OCI-M2 (cell line): ENCODE data around the gene C8A.

Source experiments
- DNase-seq: peaks from one replicate; lab custom pipeline; 2025; ENCODE audit not compliant: unreplicated experiment; lab: John Stamatoyannopoulos, UW

Gene C8A

DNA sequence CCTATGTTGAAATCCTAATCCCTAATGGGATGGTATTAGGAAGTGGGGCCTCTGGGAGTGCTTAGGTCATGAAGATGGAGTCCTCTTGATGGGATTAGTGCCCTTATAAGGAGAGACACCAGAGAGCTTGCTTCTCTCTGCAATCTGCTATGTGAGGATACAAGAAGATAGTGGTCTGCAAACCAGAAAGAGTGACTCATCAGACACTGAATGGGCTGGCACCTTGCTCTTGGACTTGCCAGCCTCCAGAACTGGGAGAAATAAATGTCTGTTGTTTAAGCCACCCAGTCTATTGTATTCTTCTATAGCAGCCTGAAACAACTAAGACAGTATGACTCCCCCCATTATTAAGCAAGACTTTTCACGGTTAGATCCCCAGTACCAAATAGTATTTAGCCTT, 67.9 kb downstream of the C8A start:
- no peak for DNase-seq

DNA sequence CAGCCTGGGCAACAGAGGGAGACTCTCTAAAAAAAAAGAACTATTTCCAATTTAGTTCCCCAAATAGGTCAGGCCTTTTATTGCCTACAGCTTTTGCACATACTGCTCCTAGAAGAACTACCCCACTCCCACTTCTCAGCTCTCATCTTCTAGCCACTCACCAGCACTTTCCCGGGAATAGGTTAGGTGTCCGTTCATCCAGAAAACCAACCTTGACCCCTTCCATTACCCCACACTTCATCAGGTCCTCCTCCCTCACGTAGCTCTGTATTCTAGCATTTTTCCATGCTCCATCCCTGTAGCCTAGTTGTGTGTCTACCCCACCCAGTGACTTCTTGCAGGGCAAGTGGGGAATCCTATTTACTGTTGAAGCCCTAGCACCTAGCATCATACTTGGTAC, 68.6 kb downstream of the C8A start:
- no peak for DNase-seq

DNA sequence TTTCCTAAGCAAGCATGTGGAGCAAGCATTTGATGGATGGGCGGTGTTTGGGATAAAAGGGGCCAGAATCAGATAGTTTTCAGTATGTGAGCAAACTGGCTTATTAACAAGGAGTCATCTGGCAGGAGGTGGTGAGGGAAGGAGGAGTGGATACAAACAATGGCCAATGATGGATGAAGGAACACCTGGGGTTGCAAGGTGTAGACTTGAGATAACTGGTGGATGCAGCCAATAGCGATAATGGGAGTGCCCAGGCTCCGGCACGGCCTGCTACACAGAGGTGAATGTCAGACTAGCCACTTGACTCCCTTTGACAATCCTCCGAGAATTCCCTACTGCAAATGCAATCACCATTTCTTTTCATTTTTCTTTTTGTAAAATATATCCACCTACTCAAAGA, 69.5 kb downstream of the C8A start:
- DNase-seq, result no peak

DNA sequence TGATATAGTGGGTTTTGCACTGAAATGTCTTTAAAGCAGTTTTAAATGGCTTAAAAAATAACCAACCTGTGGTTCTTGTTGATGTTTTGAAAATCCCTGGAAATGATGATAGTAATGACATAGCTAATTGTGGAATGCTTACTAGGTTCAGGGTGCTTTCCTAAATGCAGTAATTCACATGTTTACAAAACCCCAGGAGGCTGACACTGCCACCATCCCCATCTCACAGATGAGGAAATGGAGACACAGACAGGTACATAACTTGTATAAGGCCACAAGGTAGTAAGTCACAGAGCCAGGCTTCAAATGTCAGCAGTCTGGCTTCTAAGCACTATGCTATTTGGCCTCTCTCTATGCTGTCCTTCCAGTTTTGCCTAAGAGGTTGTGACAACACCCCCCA, 70.6 kb downstream of the C8A start:
- DNase-seq, result no peak

DNA sequence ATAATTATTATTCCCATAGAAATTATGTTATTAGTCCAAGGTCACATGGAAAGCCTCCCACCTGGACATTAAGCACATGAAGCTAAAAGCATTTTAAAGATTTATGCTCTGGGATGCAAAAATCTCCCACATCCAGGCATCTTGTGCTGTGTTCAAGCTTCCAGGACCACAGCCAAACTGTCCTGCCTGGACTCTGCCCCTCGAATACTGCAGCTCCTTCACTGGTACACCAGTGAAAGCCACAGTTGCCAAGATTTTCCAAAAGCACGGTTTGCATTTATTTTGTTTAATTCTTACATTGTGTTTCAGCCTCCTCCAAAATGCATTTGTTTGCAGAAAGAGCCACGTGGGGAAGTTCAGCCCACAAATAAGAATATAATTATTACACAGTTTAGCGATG, 72.6 kb downstream of the C8A start:
- DNase-seq, result no peak

DNA sequence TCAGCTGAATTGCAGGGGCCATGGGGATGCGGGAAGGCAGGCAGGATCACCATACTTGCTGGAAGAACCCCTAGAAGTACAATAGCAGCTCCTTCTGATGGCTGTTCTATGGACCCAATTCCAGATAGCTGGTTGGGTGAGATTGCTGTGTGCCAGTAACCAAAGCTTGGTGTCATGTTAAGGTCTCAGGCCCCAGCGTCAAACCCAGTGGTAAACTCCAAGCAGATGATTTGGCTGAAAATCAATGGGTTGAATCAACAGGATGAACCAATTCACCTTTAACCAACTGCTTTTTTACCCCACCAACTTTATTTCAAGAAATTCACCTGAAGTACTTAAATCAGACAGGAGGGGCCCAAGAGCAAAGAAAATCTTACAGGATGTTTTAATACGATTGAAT, 73.4 kb downstream of the C8A start:
- DNase-seq, result no peak

DNA sequence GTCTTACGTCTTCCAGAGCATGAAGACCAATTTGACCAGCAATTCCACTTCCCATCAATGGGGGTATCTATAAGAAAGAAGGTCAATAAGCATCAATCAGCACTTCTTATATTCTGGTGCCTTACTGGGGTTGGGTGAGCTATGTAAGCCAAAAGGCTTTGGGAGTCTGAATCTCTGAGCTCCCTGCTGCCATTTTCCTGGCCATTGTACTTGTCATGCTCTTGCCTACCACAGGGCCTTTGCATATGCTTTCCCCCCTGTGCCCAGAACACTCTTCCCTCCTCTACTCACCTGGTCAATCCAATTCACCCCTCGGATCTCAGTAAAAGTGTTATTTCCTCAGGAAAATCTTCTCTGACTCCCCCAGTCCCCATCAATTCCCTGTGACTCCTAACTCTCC, 74.9 kb downstream of the C8A start:
- no peak for DNase-seq

DNA sequence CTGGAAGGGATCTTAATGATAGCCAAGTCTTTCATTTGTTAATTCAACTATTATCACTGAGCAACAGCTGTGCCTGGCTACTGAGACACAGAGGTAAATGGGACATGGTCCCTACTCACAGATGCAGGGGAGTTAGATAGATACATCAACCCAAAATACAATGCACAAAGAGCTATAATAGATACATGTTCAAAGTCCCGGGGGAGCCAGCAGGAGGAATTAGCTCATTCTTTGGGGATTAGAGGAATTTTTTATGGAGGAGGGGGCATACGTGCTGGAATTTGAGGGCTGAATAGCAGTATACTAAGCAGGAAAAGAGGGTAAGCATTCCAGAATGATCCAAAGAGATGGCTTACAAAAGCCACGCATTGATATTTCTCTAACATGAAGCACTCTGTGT, 76.6 kb downstream of the C8A start:
- no peak for DNase-seq

DNA sequence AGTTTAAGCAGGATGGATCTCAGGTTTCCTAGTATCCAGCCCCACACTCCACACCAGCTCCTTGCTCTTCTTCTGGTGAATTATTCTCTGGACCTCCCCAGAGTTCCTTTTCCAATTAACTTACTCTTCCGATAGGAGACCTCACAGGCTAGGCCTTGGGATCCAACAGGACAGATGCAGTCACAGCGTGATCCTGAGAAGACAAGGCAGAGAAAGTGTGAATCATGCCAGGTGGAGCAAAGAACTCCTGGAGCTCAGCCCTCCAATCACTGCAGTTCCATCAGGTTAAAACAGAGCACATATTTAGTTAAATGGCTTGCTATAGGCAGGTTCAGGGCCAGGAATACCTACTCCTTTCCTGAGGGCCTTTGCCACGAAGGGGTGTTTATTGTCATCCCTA, 77.1 kb downstream of the C8A start:
- no peak for DNase-seq

DNA sequence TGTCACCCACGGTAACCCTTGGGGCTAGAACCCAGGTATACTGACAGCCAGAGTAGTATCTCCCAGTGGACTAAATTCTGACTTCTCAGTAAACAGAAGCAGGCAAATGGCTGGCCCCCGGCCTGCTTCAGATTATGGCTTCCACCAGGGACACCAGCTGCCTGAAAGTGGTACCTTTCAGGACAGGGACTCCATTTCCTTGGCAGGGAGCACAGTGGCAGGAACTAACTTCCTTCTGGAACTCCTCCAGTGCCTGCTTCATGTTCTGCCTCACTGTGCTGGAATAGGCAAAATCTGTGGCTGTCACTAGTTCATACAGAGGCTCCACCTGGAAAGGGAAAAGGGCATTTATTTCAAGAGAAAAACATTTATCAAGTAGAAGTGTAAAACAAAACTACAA, 78.6 kb downstream of the C8A start:
- DNase-seq, result no peak

DNA sequence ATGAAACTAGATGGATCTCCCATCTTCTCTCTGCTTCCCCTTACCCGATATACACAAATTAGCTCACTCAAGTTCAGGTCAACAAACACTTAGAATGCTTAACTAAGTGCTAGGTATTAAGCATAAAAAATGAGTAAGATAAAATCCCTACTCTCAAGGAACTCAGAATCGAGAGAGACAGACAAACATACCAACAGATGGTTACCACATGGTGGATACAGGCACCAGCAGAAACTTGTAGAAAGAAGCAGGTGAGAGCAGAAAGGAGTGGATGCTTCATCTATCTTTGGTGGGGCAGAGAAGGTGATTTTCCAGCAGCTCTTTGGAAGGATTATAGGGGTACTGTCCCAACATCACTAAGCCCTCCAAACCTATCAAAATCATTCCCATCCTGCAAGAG, 79.0 kb downstream of the C8A start:
- no peak for DNase-seq

DNA sequence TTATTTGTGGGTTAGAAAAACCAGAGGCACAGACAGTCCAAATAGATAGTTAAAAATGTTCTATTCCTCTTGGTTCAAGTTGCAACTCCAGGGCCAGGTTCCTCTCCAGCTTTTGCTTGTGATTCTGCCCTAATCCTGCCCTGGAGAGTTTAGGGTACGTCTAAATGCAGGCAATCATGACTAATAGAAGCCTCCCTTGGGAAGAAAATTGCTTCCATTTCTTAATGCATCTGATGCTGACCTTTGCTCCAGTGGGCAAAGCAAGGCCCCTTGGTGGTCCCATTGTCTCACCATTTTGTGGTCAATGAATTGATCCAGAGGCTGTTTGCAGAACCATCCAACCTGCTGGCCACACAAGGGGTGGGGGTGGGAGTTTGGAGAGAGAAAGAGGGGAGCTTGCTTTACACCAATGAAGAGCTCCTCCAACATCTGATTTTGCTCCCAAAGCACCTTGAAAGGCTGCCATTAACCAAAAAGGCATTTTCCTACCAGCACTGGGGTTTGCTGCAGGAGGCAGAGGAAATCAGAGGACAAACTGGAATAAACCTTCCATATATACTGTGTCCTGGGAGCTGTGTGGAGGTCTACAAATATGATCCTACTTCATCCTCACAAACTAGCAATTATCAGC, 79.9 kb downstream of the C8A start:
- DNase-seq, result no peak

DNA sequence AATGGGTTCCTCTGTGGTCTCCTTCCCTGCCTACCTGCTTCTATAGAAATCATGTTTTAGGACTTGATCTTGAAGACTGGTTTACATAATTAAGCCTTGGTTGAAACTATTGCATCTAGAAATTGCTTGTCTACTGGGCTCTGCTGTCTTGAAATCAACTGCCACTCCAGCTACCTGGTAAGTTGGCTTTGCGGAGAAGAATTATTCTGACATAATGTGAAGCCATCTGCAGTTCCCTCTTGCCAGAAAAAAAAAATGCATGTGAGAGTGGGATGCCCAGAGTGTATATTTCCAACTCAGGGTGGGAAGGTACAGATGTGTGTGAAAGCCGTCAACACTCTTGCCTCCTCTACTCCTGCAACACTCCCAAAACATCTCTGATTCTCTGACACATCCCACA, 84.0 kb downstream of the C8A start:
- no peak for DNase-seq

DNA sequence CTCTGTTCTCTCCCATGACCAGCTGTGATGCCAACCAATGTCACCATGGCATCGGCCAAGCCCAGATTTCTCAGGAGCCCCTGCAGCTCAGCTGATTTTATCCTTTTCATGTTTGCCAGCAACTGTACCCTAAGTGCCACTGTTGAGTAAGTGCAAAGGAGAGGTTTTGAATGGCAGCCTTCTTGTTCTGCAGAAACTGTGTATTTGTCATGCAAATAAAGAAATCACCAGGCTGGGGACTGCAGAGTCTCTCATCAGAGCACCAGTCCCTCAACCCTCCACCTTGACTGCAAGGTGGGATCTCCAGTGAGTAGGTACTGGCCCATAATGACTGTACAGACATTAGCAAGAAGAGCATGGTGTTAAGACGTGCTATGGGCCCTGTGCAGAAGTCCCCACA, 84.6 kb downstream of the C8A start:
- no peak for DNase-seq

DNA sequence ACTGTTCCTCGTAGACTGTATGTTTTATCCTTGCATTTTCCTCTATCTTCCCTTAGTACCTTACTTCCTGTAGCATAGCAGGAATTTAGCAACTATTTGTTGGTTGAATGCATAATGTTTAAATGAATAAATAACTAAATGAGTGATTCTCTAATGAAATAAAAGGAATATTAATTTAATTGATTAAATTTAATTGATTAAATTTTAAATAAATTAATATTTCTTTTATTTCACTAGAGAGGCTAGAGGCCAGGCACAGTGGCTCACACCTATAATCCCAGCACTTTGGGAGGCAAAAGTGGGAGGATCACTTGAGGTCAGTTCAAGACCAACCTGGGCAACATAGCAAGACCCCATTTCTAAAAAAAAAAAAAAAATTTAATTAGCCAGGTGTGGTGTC, 85.4 kb downstream of the C8A start:
- DNase-seq, result no peak

DNA sequence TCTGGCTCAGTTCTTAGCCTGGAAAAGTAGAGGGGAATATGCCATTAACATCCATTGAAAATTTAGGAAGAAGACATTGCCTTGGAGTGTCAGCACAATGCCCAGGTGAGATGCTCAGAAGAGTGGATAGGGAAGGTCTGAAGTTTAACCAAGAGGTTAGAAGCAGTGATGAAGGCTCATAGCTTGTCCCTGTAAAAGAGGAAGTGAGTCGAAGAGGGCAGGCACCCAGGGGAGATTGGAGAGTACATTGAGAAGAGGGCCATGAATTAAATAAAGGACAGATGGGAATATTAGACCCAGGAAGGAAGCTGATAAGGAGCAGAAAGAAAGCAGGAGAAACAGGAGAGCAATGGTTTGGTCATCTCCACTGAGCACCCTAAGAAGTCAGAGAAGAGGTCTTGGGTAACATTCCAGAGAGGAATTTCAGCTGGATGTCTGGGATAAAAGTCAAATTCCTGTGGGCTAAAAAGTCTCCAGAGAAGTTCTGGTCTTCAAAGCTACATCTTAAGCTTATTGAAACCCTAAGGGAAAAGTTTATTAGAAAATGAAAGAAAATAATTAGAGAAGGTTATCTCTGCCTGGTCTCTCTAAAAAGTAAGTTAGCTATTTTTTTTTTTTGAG, 93.9 kb downstream of the C8A start:
- no peak for DNase-seq

DNA sequence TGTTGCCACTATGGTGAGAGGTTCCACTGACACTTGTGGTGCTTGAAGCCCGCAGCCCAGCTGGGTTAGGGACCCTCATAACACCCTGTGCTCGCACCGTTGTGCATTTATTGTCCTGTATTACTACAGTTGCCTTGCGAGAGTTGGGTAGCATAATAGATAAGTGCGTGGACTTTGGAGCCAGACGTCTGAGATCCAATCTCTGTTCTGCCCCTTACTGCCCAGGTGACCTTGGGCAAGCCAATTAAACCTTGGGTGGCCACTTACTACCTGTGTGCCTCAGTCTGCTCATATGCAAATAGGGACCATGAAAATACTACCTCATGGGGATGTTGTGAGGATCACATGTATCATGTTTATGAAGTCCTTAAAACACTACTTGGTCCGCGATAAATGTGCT, 97.9 kb downstream of the C8A start:
- no peak for DNase-seq

DNA sequence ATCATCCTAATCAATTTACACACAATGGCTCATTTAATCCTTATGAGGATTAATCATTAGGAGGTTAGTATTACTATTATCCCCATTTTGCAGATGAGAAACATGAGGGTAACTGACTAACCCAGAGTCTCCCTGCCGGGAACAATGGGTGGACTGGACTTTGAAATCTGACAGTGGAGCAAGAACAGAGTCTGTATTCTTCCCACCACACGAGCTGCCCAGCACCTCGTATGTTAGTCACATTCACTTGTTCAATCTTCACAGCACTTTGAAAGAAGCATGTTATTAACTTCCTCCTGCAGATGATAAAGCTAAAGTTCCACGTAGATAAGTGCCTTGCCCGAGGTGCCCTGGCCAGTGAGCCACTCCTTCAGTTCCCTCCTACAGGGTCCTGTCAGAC, 98.8 kb downstream of the C8A start:
- no peak for DNase-seq

DNA sequence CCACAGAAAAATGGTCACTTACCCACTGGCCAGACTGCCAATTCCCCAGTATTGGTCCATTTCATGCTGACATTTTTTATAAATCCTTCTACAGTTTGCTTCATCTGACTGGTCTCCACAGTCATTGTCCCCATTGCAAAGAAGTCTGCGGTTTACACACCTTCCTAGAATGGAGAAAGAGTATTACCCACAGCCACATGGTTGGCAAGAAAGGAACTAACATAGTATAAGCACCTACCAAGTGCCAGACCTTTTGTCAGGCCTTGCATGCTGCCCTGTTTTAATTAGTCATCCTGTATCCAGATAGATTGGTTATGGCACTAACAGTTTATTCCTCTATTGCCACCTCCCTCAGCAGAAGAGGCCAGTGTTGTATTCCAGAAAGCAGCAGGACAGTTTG, 100.1 kb downstream of the C8A start:
- no peak for DNase-seq

DNA sequence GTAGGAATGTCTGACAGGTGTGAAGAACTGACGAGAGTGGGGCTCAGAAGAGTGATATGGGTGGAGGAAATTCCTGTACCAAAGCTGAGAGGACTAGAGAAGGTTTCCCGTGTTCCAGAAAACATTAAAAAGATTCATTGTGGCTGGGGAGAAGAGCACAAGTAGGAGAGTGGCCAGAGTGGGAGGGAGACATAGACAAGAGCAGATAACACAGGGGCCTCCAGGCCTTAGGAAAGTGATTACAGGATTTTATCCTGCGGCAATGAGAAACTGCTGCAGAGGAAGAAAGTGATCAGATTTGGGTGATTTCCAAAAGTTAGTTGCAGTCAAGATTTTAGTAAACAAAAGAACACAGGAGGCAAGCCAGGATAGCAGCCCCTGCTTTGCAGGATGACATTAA, 103.3 kb downstream of the C8A start:
- no peak for DNase-seq

DNA sequence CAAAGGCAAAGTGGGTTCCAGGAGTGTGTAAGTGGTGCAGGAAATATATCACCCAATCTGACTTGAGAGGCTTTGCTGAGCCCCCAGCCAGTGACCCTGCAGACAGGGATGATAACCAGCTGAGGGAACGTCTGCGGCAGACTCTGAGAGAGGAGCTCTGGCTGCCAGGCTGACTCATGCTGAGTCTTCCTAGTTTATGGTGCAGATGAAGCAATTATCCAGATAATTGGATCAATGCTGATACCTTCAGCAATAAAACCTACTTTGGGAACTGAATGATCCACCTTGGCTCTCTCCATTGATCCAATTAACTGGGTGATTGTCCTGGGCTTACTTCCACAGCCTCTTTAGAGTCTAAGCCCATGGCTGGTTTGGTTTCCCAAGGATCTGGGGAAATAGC, 103.9 kb downstream of the C8A start:
- DNase-seq, result no peak

DNA sequence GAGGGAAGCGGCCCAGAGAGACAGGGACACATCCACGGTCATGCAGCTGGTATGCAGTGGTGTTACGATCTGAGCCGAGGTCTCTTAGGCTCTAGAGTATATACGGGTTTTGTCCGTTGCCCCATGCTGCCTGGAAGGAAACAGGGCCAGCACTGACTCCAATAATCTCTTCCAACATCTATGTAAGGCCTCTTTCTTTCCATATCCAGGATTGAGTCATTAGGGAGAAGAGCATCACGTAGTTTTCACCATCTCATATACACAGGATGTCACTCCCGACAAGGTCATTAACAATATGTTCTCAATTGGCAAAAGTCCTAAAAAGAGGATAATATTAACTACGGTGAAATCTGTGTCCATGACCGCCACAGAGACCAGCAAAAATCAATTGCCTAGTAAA, 106.8 kb downstream of the C8A start:
- no peak for DNase-seq

DNA sequence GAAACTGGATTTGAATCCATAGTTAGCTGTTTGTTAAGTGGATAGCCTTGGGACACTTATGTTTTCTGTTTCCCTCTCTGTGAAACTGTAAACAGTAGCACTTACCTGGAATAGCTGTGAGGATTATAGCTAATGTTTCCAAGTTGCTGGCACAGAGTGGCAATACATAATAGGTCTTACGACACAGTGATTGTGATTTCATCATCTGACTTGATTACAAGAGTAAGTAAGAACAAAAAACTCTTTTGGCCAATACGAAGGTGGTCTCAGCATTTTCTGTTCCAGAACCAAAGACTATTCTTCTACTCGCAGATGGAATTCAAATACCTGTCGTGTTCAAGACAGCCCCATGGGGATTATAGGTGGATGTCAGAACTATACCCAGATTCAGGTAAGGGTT, 109.1 kb downstream of the C8A start:
- DNase-seq, result no peak
